HG03095 (cell line): ENCODE data around the gene HIGD1A.

Experiments
- ATAC-seq: cut with Tn5 transposase; IDR thresholded peaks from one replicate; pipeline ENCODE4 v1.9.1; 2021; ENCODE audit warnings: moderate library complexity; ENCODE audit not compliant: unreplicated experiment

The HIGD1A gene

GRCh38 chr3:42741796-42742195, 62.5 kb downstream of the HIGD1A start:
- ATAC-seq: no peak

DNA sequence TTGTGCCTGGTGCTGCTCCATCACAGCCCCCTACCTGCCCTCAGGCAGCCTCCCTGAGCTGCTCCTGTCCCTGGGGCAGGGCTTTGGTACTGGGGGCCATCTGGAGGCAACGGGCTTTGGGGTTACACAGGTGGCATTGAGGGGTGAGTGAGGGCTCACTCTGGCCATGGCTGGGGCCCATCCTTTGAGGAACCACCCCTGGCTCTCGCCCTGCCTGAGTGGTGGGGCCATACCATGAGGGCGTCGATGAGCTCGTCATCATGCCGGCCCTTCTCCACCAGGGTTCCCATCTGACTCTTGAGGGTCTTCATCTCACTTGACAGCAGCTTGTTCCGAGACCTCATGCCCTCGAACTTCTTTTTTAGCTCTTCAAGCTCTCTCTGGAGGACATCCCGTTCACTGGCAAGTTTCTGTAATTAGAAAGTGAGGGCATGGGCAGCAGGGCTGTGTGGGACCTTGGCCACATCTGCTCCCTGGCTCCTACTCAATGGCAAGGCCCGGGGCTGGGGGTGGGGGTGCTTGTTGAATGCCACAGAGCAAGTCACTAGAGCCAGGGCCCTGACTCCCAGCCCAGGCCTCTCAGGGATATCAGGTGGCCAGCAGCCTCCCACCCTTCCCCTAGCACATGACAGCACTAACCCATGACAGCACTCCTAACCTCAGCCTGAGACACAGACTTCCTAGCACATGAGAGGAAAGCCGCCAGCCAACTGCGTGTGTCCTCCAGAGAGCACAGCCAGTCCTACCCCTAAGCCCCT, 64.7 kb downstream of the HIGD1A start:
- ATAC-seq: no peak

GRCh38 chr3:42736531-42736930, 67.8 kb downstream of the HIGD1A start:
- no peak for ATAC-seq

DNA sequence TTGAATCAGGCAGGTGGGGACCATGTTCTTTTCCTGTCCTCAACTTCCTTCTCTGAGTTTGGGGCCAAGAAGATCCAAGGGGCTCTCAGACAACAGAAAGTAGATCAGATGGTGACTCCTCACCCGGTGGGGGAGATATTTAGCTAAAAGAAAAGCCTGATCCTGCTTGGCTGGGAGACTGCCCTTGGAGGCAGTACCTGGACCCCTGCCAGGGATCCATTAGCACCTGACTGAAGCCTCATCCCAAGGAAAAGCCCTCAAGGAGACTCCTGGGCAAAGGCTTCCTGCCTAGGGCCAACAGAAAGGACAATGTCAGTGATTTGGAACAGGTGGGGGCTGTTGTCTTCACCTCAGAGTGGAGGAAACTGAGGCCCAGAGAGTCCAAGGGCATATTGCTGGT, 68.2 kb downstream of the HIGD1A start:
- ATAC-seq: no peak

GRCh38 chr3:42735615-42736014, 68.7 kb downstream of the HIGD1A start:
- ATAC-seq: no peak

DNA sequence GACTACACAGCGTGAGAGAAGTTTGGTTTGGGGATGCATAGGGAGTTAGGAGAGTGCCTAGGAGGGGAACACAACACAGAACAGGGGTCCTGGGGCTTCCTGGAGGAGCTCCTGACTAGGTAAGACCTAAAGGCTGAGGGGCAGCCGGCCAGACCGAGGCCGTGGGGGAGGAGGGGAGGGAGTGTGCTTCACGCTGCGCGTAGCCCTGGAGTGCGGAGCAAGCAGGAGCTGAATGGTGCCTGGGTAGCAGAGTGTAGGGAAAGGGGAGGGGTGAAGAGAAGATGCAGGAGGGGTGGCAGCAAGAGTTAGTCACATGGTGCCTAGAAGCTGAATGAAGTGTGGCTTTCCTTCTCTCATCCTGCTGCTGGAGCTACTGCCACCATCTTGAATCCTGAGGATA, 69.3 kb downstream of the HIGD1A start:
- ATAC-seq: no peak

DNA sequence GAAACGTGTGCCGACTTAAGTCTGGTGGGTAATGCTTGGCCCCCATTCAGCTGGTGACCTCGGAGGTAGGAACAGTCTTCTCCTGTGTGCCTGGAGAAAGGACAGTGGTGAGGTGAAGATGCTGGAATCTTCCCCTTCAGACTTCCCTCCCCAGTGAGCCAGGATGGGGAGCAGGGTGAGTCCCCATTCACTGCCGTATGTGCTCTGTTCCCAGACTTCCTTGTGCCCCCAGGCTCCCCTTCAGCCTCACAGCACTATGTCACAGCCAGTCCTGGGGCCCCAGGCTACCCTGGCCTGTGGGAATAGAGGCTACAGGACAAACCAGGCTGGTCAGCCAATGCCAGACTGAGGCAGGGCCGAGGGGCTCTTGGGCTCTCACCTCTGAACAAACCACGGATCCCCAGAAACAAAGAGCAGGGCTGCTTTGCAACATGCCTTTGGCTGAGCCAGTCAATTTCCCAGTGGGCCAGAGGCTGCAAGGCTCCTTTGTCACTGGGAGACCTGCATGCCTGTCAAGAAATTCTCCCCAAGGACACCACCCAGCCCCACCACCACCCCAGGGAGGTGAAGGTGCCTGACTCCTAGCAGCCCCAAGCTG, 69.9 kb downstream of the HIGD1A start:
- no peak for ATAC-seq

DNA sequence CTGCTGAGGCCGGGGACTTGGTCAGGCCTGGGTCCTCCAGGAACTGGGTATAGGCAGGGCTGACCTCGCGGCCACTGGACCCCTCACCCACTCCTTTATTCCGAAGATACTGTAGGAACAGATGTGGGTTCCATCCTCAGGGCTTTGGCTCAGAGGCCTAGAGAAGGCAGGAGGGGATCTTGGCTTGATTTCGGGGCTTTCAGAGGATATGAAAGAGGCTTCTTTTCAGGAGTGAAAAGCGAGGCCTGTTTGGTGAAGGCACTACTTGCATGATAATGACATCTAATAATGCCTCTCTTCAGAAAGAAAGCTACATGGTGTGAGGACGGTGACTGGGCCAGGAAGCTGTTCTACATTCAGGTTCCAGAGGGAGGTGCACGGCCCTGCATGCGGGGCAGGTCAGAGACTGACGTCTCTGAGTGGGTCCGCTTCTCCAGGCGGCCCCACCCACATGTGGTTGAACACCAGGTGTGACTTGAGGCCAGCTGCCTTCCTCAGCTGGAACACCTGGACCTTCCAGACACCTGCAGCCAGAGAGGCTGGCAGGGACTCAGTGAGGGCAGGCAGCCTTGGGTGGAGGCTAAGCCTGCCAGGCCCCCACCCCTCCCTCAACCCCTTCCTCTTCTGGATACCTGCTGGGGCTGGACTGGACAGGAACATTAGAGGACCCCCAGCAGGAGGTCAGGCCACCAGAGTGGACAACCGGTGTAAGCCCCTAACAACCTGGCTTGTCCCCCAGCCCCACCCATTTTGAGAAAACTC, 70.6 kb downstream of the HIGD1A start:
- ATAC-seq: no peak
